ENCODE measurements around the gene ABHD12.

Gene ABHD12

DNA sequence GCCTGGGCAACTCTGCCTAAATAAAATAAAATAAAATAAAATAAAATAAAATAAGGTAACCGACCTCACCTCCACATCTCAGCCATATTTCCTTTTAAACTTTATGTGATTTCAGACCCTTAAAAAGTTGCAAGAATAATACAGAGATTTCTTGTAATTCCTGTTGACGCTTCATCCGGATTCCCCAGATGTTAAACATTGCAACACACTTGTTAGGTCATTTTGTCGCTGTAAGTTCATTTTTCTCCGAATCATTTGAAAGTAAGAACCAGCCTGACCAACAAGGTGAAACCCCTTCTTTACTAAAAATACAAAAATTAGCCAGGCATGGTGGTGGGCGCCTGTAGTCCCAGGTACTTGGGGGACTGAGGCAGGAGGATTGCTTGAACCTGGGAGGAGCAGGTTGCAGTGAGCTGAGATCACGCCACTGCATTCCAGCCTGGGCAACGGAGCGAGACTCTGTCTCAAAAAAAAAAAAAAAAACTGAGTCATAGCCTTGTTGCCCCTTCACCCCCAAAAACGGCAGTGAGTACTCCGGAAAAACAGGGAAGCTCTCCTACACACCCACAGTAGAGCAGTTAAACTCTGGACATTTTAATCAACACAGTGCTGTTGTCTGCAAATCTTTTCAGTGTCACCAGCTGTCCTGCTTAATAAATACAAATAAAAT is 136.9 kb downstream of the ABHD12 start:
- no peak for DNase-seq

DNA sequence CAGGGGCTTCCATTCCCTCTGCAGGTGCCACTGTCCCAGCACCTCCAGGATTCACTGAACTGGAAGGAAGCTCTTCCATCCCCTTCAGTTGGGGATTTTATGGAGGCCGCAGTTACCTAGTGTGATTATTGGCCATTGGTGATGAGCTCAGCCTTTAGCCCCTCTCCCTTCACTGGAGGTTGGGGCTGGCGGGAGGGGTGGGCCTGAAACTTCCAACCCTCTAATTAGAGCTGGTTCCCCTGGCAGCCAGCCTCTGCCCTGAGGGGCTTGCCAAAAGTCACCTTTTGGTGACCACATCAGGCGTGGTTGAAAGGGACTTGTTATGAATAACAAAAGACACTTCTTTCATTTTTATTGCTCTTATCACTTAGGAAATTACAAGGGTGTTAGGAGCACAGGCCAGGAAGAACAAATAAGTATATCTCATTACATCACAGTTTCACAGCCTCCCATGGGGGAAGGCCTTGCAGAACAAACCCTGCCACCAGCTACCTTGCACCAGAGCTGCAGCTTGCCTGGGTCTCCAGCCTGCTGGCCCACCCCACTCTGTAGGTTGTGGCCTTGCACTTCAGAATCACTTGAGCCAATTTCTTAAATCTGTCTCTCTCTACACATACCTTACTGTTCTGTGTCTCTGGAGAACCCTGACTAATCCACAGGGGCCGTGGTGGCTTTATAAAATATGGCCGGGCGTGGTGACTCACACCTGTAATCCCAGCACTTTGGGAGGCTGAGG is 137.8 kb downstream of the ABHD12 start:
- DNase-seq = no peak

DNA sequence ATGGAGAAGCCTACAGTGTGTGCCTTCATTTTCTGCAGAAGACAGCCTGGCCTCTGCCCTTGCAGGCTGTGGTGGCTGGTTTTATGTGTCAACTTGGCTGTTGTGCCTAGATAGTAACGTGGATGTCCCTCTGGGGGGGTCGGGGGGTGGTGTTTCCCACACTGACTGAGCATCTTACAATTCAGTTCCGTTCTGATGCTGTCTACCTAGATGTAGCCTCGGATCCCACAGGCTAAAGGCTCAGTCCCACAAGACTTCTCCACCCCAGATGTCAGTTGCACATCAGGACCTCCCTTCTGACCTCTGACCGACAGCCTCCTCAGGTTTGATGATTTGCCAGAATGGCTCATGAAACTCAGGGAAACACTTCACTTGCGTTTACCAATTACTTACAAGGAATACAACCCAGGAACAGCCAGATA is 138.4 kb downstream of the ABHD12 start:
- DNase-seq = no peak

DNA sequence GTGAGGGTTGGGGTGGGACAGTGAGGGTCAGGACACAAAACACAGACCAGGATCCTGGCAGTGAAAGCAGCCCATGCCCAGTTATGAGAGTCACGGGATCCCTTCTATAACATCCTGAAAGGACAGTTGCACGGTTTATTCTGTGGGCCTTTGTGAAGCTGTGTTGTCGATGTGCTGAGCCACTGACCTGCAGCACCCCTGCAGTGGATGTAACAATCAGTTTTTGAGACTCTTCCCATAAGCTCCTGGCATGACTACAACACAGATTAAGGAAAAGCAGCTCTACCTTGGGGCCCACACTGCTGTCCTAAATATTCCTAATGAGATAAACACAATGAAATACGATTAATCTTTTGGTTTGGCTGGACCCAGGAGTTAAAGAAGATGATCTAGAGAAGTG is 139.1 kb downstream of the ABHD12 start:
- DNase-seq = no peak

DNA sequence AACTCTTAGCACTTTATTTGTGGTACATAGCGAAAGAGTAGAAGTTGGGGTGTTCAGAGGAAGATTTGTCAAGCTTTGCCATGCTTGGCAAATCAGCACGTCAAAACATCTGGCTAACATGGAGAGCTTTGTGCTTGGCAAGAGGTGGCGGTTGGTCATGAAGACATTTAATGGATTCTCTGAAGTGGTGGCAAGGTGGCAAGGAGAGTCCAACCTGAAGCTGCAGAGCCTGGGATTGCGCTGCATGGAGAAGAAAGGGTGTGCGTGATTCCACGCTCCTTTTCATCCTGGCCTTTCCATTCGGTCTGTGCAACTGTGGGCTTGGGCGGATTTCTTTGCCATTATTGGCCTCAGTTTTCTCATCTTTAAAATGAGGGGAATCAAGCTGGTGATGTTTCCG is 139.6 kb downstream of the ABHD12 start:
- no peak for DNase-seq

DNA sequence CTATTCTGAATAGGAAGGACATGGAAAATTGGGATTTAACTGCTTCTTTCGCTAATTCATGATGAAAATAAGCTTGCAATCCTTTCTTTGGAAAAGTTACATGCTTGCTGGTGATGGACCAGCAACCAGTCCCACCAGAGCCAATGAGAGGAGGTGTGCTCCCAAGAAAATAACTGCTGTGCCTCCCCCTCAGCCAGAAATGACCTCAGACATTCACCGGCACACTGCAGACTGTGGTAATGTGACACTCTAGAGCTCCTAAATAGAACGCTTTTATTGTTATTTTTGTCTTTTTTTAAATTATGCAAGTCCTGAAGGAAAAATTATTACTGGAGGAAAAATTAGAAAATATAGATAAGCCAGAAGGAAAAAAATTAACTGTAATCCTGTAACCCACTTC is 140.1 kb downstream of the ABHD12 start:
- DNase-seq = no peak
